Psoas muscle (tissue), 8 donors: ENCODE measurements around the gene DDX51. TPM values are rescaled to one million over a fixed set of nuclear protein-coding genes. Genes with fewer than 3 reads are reported as not detected.
A peak's percentile ranks its signal among the peaks of the same experiment; 100 is the strongest.

ENCODE experiments used
- ATAC-seq, 4 donors: fragments of 200-7000 bp; cut with Tn5 transposase; one replicate each; pipeline ENCODE4 v1.9.1; 2020; ENCODE audit warnings: moderate library complexity in 3 of 4, mild to moderate bottlenecking in 2 of 4
- DNase-seq, 2 donors: peaks; one replicate each; pipeline ENCODE4 v3.0.0-alpha.2; 2020
- H3K27ac ChIP-seq: fragments of 200-600 bp; one replicate; pipeline ENCODE4 v1.8.0; 2022
- H3K27me3 ChIP-seq, 3 donors: fragments of 200-600 bp in 1 of 3; one replicate each; pipeline versions ENCODE4 v1.6.1 to v1.8.0; 2013 to 2022; ENCODE audit warnings: low read length in 2 of 3, mild to moderate bottlenecking in 2 of 3, moderate library complexity in 1 of 3; ENCODE audit not compliant: insufficient read depth in 3 of 3
- H3K36me3 ChIP-seq, 2 donors: fragments of 200-600 bp in 1 of 2; one replicate each; pipeline versions ENCODE4 v1.6.1 to v1.8.0; 2013 to 2022; ENCODE audit warnings: low read depth in 1 of 2, mild to moderate bottlenecking in 1 of 2, moderate library complexity in 1 of 2; ENCODE audit not compliant: insufficient read depth in 1 of 2
- H3K4me1 ChIP-seq: fragments of 200-600 bp; one replicate; pipeline ENCODE4 v1.8.0; 2022
- H3K4me3 ChIP-seq: fragments of 200-600 bp; one replicate; pipeline ENCODE4 v1.8.0; 2022; ENCODE audit warnings: mild to moderate bottlenecking
- H3K9me3 ChIP-seq: fragments of 200-600 bp; one replicate; pipeline ENCODE4 v1.8.0; 2022
- WGBS, 3 donors: extraction: QIAGEN DNeasy Blood & Tissue Kit; methylation state at CpG; one replicate each; pipeline versions ENCODE4 v1.1.6 to v1.1.7; 2013; 5-methylcytosine and 5-hydroxymethylcytosine counted together
- intact Hi-C, 2 donors: fragments of 100-400 bp; cut with DNase I; formaldehyde crosslinking; loops; one replicate each; pipeline versions ENCODE4 v1.11.0 to v1.14.2; 2022
- polyA plus RNA-seq, 3 donors: library from polyadenylated mRNA; stranded (reverse); fragments of 200-250 nt; gene quantifications; one replicate each; pipeline ENCODE4 v1.2.3, GENCODE V29; 2013
- total RNA-seq, 4 donors: library from RNA; stranded (reverse); fragmentation: NEBNext Ultra II Directional in 2 of 4; extraction: Animal tissue kit (Norgen Biotek cat#: 25700) in 2 of 4; gene quantifications; one replicate each; pipeline versions ENCODE4 v1.2.1 to v1.2.4, GENCODE V29; 2021 to 2023
- TF ChIP-seq, protein P1 (sequence below): fragments of 200-600 bp; IDR thresholded peaks from one replicate; pipeline ENCODE4 v1.8.0; 2022; ENCODE audit warnings: antibody characterized with exemption
- donor health status: healthy with polysubstance abuse.
- donor health status: DM: no; HTN: no; CAD: no; lungs with moderate emphysema.
- donor health status: Bipolar disorder and iron deficiency.
- donor health status: healthy.
- donor health status: DM: yes; HTN: yes; CAD: no.
- donor health status: DM: no; HTN: no; CAD: no.
- donor health status: DM: no; HTN: no; CAD: no.
- donor health status: DM: yes; HTN: yes; CAD: no.

Gene DDX51
- total and polyA plus RNA-seq, 7 donors: 7.3 to 17.1 (median 12.3) TPM

DNA sequence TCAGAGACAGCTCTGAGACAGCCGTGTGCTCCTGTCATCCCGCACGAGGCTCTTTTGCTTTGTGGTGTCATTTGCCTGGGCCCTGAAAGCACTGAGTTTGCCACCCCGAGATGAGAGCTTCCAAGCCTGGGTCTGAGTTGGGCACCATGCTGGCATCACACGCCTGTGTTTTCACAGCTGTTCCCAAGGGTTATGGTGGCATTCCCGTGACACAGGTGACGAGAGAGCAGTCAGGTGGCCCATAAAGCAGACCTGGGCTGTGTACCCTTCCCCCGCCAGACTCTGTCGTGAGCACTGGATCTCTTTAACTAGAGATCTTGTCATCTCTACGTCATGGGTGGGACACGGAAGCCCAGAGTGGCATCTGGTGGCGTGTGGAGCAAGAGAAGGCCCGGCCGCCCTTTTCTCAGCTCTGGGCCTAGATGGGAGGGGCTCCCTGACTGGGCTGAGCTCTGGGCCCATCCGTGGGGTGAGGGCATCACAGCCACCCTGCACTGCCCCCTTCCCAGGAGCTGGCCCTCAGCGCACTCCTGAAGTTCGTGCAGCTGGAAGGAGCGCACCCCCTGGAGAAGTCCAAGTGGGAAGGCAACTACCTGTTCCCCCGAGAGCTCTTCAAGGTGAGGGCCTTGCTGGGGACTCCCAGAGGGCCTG is 2.8 kb upstream of the DDX51 start:
- 86 to 89% (median 88%) methylated on average over 19 of the region's 19 CpGs for WGBS, 3 donors
- TF ChIP-seq, protein P1, sequence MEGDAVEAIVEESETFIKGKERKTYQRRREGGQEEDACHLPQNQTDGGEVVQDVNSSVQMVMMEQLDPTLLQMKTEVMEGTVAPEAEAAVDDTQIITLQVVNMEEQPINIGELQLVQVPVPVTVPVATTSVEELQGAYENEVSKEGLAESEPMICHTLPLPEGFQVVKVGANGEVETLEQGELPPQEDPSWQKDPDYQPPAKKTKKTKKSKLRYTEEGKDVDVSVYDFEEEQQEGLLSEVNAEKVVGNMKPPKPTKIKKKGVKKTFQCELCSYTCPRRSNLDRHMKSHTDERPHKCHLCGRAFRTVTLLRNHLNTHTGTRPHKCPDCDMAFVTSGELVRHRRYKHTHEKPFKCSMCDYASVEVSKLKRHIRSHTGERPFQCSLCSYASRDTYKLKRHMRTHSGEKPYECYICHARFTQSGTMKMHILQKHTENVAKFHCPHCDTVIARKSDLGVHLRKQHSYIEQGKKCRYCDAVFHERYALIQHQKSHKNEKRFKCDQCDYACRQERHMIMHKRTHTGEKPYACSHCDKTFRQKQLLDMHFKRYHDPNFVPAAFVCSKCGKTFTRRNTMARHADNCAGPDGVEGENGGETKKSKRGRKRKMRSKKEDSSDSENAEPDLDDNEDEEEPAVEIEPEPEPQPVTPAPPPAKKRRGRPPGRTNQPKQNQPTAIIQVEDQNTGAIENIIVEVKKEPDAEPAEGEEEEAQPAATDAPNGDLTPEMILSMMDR: no peak
- no peak for DNase-seq
- Histone ChIP-seq H3K36me3 (peaks cover 2 to 45% of the 10 kb centered on the region in 2 donors), H3K4me1 (peaks cover 17% of the 10 kb centered on the region), H3K27me3 (no peaks in the 10 kb centered on the region), H3K9me3 (no peaks in the 10 kb centered on the region), H3K27ac (no peak overlapping the region), H3K4me3 (no peak overlapping the region)
- intact Hi-C loops: no loop called here
- no peak for ATAC-seq

DNA sequence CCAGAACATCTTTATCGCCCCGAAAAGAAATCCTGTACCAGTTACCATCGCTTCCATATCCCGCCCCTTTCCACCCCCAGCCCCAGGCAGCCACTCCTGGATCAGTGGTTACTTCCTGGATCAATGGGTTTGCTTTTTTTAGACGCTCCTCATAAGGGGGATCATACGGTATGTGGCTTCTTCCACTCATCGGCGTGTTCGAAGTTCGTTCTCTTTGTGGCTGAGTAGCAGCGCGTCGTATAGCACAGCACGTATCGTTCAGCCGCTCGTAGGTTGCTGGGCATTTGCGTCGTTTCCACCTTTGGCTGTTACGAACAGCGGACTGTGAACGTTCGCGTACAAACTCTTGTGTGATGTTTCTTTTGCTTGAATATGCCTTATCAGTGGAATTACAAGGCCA is 2.0 kb upstream of the DDX51 start:
- WGBS, 3 donors: 93 to 95% (median 94%) methylated on average over 24 of the region's 24 CpGs
- TF ChIP-seq, protein P1: no peak
- H3K27ac ChIP-seq: no peak overlapping the region
- H3K27me3 ChIP-seq: no peaks in the 10 kb centered on the region
- H3K4me3 ChIP-seq: no peak overlapping the region
- ATAC-seq (no peak), DNase-seq (no peak)
- no peaks in the 10 kb centered on the region for H3K9me3 ChIP-seq
- H3K36me3 ChIP-seq: peaks cover 5 to 45% of the 10 kb centered on the region in 2 donors
- intact Hi-C loops: no loop called here
- peaks cover 17% of the 10 kb centered on the region for H3K4me1 ChIP-seq

DNA sequence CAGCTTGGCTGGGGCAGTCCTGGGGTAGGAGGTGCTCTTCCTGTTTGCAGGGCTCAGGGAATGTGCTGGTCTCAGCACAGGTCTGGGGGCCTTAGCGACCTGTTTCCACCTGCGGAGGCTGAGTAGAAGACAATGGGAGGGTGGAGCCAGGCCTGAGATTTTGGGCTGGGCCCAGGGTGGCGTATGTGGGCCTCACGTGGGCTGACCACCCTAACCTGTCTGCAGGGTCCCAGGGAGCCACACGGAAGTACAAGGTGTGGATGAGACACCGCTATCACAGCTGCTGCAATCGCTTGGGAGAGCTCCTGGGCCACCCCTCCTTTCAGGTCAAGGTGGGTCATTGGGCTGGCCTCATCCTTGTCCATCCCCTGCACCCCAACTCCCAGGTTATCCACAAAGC is 1.2 kb upstream of the DDX51 start:
- peaks cover 17% of the 10 kb centered on the region for H3K4me1 ChIP-seq
- H3K9me3 ChIP-seq: no peaks in the 10 kb centered on the region
- ATAC-seq (no peak), DNase-seq (peak in 1 of 2 donors; percentile 47)
- TF ChIP-seq, protein P1: no peak
- intact Hi-C loops: loop anchor here in 1 of 2 donors (1.0 kb wide), 1 partner anchor 48 kb away; no protein-coding TSS in a partner anchor
- peak overlapping the region; percentile 96 for H3K4me3 ChIP-seq
- H3K27ac ChIP-seq: peak overlapping the region; percentile 89
- 75 to 82% (median 76%) methylated on average over 6 to 7 of the region's 7 CpGs for WGBS, 3 donors
- H3K27me3 ChIP-seq: no peaks in the 10 kb centered on the region
- H3K36me3 ChIP-seq: peaks cover 5 to 50% of the 10 kb centered on the region in 2 donors

DNA sequence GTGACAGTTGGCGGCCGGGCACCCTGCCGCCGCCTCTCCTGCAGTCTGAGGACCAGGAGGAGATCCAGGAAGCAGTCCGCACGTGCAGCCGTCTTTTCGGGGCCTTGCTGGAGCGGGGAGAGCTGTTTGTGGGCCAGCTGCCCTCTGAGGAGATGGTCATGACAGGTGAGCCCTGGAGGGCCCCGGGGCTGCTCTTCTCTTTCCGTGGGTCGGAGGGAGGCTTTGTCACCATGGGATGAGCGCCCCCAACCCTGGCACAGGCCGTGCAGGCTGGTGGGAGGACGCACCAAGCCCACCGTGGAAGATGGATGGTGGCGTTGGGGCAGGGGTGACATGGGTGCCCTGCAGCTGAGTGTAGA is 670 bp upstream of the DDX51 start:
- Histone ChIP-seq H3K9me3 (no peaks in the 10 kb centered on the region), H3K36me3 (peaks cover 5 to 56% of the 10 kb centered on the region in 2 donors), H3K27me3 (no peaks in the 10 kb centered on the region), H3K4me3 (peak overlapping the region; percentile 96), H3K27ac (peak overlapping the region; percentile 89), H3K4me1 (peaks cover 17% of the 10 kb centered on the region)
- ATAC-seq (peak in 2 of 4 donors; percentile 8 to 15), DNase-seq (no peak)
- TF ChIP-seq, protein P1: no peak
- 3 to 4% (median 4%) methylated on average over 14 to 17 of the region's 17 CpGs for WGBS, 3 donors
- intact Hi-C loops: loop anchor here in 1 of 2 donors (1.0 kb wide), 1 partner anchor 49 kb away; no protein-coding TSS in a partner anchor
